Measurements from ENCODE around the gene RALGAPA1.

GRCh38 chr14:35689000-35689460, 120.1 kb downstream of the RALGAPA1 start:
- TF ChIP-seq CCDC6 (CRISPR knock-in tag; IDR thresholded peaks at IDR 0.05) (no peak), SIN3A (IDR thresholded peaks at IDR 0.05; ENCODE audit: borderline replicate concordance, low read depth, low read length) (no peak), ZKSCAN5 (CRISPR knock-in tag; IDR thresholded peaks at IDR 0.05) (no peak)
